Ishikawa (cell line): ENCODE data around the gene GOLGA5.

ENCODE experiments used
- CEBPB ChIP-seq: IDR thresholded peaks from 2 replicates; pipeline ENCODE4 v1.6.1; 2012
- EGR1 ChIP-seq: IDR thresholded peaks from 2 replicates; pipeline ENCODE4 v1.6.1; 2012
- MAX ChIP-seq: IDR thresholded peaks from 2 replicates; pipeline ENCODE4 v1.6.1; 2012
- REST ChIP-seq: IDR thresholded peaks from 2 replicates; pipeline ENCODE4 v1.6.1; 2012; ENCODE audit warnings: low read depth, mild to moderate bottlenecking
- TAF1 ChIP-seq: IDR thresholded peaks from 2 replicates; pipeline ENCODE4 v1.6.1; 2012; ENCODE audit warnings: low read depth, mild to moderate bottlenecking
- TEAD4 ChIP-seq: IDR thresholded peaks from 2 replicates; pipeline ENCODE4 v1.6.1; 2012

- TF ChIP-seq REST = no peak
- no peak for TF ChIP-seq TAF1
- TF ChIP-seq MAX = no peak
- no peak for TF ChIP-seq CEBPB
- no peak for TF ChIP-seq EGR1
- TF ChIP-seq TEAD4 = no peak
These were observed 19.5 kb upstream of the GOLGA5 start for GRCh38 chr14:92774572-92774971.
